NB4 (cell line): ENCODE results near the gene C1QTNF6.

Source experiments
- POLR2A ChIP-seq: IDR thresholded peaks from 2 replicates; pipeline ENCODE4 v1.6.1; 2011; ENCODE audit warnings: mild to moderate bottlenecking; ENCODE audit not compliant: insufficient read length; ENCODE audit errors: extremely low read depth
- TF ChIP-seq, protein P1 (sequence below): IDR thresholded peaks from one replicate; pipeline ENCODE4 v1.5.1; 2012; ENCODE audit warnings: low read depth, low read length
- TF ChIP-seq, protein P2 (sequence below): IDR thresholded peaks from 2 replicates; pipeline ENCODE4 v1.6.1; 2011; ENCODE audit warnings: low read depth, low read length

DNA sequence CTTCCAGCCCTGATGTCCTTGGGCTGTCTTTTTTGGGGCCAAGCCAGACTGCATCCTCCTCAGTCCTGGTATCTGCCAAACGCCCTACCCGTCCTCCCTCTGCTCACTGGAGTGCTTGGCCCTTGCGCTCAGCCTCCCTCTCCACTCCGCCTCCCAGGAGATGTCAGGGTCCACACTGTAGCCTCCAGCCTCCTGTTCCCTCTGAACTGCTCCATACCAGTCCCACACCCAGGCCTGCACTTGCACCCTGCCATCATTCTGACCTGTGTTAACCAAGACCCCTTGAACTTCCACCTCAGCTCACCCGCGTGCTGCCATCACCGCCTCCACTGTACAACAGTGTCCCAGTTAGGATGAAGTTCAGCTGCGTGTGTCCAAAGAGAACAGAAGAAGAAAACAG, 32.1 kb downstream of the C1QTNF6 start:
- TF ChIP-seq, protein P1, sequence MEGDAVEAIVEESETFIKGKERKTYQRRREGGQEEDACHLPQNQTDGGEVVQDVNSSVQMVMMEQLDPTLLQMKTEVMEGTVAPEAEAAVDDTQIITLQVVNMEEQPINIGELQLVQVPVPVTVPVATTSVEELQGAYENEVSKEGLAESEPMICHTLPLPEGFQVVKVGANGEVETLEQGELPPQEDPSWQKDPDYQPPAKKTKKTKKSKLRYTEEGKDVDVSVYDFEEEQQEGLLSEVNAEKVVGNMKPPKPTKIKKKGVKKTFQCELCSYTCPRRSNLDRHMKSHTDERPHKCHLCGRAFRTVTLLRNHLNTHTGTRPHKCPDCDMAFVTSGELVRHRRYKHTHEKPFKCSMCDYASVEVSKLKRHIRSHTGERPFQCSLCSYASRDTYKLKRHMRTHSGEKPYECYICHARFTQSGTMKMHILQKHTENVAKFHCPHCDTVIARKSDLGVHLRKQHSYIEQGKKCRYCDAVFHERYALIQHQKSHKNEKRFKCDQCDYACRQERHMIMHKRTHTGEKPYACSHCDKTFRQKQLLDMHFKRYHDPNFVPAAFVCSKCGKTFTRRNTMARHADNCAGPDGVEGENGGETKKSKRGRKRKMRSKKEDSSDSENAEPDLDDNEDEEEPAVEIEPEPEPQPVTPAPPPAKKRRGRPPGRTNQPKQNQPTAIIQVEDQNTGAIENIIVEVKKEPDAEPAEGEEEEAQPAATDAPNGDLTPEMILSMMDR, result no peak
- no peak for TF ChIP-seq POLR2A
- TF ChIP-seq, protein P2, sequence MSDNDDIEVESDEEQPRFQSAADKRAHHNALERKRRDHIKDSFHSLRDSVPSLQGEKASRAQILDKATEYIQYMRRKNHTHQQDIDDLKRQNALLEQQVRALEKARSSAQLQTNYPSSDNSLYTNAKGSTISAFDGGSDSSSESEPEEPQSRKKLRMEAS, result no peak
